ENCODE data around the gene OR2V2.
A peak's percentile ranks its signal among the peaks of the same experiment; 100 is the strongest.
"Not testable (repeated sequence)": the region's sequence is repeated elsewhere in the genome, so short reads cannot be mapped to it uniquely, and the experiment has no call there.

The OR2V2 gene

DNA sequence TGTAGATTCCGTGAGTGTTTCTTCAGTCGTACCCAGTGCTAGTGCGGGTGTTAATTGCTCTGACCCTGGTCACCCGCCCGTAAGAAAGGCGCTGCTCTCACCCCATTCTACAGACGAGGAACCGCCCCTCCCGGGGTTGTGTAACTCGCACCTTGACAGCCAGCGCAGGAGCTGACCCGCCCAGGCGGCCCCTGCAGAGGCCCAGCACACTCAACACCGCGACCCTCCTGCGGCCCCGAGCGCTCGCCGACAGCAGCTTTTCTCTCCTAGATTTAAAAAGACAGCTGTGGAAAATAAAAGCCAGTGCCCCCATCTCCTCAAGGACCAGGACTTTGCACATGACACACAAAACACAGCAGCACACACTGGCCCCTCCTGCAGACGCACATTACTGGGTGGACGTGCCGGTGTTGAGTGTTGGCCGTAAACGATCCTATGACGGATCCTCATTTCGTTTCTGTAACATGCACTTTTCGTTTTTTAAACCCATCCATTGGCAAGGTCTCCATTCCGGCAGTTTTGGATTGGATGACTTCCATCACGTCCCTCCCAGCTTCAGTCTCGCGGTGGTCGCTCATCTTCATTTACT lies 22.9 kb downstream of the OR2V2 start:
- no peak for DNase-seq

DNA sequence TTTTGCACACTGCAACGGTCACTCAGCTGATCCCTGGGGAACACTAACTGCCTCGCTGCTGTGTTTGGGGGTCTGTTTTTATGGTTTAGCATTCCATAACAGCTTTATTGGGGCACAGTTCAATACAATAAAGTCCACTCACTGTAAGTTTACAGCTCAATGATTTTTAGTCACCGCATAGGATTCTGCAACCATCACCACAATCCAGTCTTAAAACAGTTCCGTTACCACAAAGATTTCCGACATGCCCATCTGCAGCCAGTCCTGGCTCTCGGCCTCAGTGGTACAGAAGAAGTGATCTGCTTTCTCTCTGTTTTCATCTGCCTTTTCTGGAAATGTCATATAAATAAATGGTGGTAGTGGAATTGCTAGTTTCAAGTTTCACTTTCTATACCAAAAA lies 23.6 kb downstream of the OR2V2 start:
- DNase-seq, result no peak

- no peak for DNase-seq
Measured at GRCh38 chr5:181171782-181172181, 24.4 kb downstream of the OR2V2 start.

GRCh38 chr5:181173027-181173419 lies 25.6 kb downstream of the OR2V2 start:
- peak; percentile 79 for DNase-seq

GRCh38 chr5:181173420-181174342 lies 26.3 kb downstream of the OR2V2 start:
- peak; percentile 57 for DNase-seq

DNA sequence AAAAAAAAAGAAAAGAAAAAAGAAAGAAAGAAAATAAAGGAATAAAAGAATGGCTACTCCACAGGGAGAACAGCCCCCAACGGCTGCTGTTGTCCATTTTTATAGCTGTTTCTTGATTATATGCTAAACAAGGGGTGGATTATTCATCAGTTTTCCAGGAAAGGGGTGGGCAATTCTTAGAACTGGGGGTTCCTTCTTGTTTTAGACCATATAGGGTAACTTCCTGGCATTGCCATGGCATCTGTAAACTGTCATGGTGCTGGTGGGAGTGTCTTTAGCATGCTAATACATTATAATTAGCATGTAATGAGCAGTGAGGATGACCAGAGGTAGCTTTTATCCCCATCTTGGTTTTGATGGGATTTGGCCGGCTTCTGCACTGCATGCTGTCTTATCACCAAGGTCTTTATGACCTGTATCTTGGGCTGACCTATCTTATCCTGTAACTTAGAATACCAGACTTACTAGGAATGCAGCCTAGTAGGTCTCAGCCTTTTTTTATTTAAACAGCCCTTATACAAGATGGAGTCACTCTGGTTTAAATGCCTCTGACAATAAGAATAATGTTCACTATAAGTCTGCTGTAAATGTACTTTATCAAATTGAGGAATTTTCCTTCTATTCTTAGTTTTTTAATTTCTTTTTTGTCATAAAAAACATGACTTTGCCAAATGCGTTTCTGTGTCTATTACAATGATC lies 29.0 kb downstream of the OR2V2 start:
- DNase-seq, result no peak

DNA sequence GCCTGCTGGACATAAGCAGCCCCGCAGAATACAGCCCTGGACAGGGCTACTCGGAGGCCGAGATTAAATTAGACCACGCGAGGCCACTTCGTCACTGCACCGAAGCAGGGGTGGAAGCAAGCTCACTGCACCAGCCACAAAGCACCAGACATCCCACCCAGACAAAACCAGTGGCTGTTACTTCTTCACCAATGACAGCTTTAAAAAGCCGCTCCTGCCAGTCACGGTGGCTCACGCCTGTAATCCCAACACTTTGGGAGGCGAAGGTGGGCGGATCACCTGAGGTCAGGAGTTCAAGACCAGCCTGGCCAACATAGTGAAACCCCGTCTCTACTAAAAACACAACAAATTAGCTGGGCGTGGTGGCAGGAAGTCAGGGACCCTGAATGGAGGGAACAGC lies 30.2 kb downstream of the OR2V2 start:
- not testable (repeated sequence) for DNase-seq

GRCh38 chr5:181181650-181182565 lies 34.5 kb downstream of the OR2V2 start:
- peak; percentile 70 for DNase-seq

DNA sequence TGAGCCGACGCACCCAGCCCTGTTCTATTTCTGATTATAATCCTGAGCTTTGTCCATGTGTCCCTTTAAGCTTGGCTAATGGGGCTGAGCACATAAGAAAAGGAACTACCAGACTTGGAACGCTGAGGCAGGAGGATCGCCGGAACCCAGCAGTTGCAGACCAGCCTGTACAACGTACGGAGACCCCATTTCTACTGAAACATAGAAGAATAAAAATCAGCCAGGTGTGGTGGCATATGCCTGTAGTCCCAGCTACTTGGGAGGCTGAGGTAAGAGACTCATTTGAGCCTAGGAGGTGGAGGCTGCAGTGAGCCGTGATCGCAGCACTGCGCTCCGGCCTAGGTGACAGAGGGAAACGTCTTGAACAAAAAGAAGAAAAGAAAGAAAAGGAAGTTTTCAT lies 35.3 kb downstream of the OR2V2 start:
- no peak for DNase-seq

GRCh38 chr5:181184845-181185216 lies 37.4 kb downstream of the OR2V2 start:
- DNase-seq, result no peak

DNA sequence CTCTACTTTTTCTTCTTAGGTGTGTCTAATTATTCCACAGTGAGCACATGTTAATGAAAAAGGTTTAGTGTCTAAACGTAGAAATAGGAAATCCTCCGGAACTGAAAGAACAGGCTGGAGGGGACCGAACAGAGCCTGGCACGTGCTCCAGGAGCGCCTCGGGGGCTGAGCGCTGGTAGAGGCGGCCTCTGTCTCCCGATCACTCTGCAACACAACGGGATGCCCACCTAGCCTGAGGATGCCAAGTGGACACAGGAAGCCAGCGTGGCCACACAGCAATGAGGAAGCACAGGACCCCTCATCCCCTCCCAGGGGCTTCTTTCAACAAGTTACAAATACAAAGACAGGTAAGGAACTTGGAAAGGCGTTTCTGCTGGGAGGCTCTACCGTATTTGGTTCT lies 38.2 kb downstream of the OR2V2 start:
- DNase-seq, result no peak

DNA sequence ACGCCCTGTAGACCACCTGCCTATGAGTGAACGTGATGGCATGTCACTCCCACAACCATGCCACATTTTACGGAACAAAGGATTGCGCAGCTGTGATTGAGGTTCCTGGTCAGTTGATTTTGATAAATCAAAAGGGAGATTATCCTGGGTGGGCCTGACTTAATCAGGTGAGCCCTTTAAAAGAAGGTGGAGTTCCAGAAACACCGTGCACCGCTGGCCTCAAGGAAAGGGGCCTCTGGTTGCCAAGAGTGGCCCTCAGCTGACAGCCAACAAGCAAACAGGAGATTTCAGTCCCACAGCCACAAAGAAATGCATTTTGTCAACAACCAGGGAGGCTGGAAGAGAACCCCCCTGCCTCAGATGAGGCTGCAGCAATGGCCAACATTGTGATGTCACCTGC lies 38.6 kb downstream of the OR2V2 start:
- no peak for DNase-seq

DNA sequence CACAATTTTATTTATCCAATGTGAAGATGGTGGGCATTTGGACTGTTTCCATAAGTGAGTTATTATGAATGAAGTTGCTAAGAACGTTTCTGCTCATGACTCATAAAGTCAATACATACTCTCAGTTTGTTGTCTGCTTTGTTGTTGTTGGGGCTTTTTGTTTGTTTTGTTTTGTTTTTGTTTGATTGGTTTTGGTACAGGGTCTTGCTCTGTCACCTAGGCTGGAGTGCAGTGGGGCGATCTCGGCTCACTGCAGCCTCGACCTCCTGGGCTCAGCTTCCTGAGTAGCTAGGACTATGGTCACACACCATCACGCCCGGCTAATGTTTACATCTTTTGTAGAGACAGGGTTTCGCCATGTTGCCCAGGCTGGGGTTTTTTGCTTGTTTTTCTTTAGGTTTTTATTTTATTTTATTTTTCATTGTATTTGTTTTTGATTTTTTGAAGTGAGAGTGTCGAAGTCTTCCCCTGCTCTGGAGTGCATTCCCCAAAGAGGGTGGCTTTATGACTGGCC lies 39.7 kb downstream of the OR2V2 start:
- DNase-seq, result no peak

- DNase-seq, result peak; percentile 52
Measured at GRCh38 chr5:181187500-181188213, 40.3 kb downstream of the OR2V2 start.

DNA sequence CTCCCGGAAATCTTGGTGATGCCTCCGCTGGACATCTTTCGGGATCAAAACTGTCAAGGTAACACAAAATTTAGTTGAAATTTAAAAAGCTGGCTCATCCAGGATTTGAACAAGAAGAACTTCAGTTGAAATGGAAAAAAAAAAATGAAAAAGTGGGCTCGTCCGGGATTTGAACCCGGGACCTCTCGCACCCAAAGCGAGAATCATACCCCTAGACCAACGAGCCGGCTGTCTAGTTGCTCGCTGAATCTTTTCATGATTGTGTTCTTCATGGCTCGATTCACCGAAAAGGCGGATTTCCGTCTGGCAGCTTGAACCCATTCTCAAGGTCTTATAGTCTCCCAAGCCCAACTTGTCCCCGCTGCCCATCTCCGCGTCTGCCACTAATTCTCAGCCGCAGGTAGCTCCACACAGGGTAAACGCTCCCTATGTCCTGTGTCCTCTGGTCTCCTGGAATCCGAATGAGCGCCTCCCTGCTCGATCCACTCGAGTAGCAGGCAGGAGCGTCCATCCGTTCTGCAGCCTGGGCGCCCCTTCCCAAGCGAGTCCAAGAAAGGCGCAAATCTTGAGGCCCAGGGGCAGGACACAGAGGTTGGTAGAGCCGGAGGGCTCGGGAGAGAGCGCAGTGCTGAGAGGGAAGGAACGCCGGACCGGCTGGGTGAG lies 41.4 kb downstream of the OR2V2 start:
- peak; percentile 74 for DNase-seq

GRCh38 chr5:181189363-181189961 lies 42.1 kb downstream of the OR2V2 start:
- peak; percentile 64 for DNase-seq

- DNase-seq, result peak; percentile 64
Measured at GRCh38 chr5:181189962-181190710, 42.8 kb downstream of the OR2V2 start.

DNA sequence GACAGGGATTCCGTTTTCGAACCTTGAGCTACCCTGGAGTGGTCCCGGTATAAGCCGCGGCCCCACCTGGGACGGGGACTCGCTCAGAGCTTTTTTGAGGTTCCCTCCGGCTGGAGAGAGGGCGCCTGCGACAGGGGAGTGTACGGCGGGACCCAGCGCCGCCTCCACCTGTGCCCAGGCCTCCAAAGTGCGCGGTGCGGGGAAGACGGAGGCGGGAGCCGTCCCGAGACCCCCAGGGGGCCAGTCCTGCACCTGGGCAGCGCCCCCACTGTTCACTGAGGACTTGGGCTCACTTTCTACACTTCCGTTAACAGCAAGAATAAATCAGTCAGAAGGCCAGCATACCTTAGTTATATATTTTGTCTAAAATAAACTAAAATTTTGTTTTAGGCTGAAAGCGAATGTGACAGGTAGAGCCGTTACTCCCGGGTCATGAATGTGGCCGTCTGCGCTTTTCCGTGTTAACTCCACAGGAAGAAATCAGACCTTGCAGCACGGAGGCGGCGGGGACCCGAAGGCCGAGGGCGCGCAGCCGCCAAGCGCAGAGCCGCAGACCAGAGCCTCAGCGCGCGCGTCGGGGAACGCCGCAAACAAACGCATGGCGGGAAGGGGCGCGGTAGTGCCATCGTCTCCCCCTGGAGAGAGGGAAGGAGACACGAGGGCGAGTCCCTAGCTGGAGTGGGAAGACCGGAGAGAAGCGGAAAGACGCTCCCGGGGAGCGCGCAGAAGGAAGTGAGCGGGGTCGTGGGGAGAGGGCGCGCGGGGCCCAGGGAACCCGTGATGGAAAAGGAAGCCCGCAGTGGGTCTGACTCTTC lies 43.5 kb downstream of the OR2V2 start:
- peak; percentile 60 for DNase-seq

All from activated T-cell treated with anti-CD3 and anti-CD28 coated beads, Interleukin-2, amount 50 U/mL, for 1 hour (primary cell).